ENCODE data around the gene ZNF496. TPM values are rescaled to one million over a fixed set of nuclear protein-coding genes. Genes with fewer than 3 reads are reported as not detected.

Gene ZNF496
- total and polyA plus RNA-seq, 2 of the 13 experiments (the other 11 are each of a cell fraction or from before 2014, with no cell fraction given): 14.8 to 18.6 TPM

DNA sequence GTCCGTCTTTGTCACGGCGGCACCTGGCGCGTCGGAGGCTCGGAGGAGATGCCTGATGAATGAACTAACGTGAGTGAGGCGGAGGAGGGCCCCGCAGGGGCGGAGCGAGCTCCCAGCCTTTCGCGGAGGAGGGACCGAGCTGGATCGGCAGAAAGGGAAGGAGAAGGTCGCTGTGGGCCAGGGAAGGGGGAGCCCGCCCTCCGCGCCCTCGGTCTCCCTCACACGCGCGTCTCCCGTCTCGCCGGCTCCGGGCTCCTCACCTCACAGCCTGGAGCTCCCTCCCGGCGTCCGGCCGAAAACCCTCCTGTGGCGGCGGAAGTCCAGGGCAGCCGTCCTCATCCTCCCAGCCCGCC is 519 bp downstream of the ZNF496 start (continued):
- TF ChIP-seq ZNF782 (CRISPR knock-in tag; IDR thresholded peaks at IDR 0.05; ENCODE audit: borderline replicate concordance): 0 out of 2 replicates have a peak, but pooled peaks have one; percentile 33
- no peak for TF ChIP-seq REXO4 (CRISPR knock-in tag; IDR thresholded peaks at IDR 0.05; ENCODE audit: borderline replicate concordance)
- TF ChIP-seq, protein P1, sequence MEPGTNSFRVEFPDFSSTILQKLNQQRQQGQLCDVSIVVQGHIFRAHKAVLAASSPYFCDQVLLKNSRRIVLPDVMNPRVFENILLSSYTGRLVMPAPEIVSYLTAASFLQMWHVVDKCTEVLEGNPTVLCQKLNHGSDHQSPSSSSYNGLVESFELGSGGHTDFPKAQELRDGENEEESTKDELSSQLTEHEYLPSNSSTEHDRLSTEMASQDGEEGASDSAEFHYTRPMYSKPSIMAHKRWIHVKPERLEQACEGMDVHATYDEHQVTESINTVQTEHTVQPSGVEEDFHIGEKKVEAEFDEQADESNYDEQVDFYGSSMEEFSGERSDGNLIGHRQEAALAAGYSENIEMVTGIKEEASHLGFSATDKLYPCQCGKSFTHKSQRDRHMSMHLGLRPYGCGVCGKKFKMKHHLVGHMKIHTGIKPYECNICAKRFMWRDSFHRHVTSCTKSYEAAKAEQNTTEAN (CRISPR knock-in tag; conservative IDR thresholded peaks at IDR 0.05): no peak
- no peak for TF ChIP-seq CCAR2 (optimal IDR thresholded peaks at IDR 0.05; ENCODE audit: low read depth, low read length)
- peak; percentile 36; the same call in 1 of the 2 replicates for TF ChIP-seq MTA1 (CRISPR knock-in tag; IDR thresholded peaks at IDR 0.05; ENCODE audit: borderline replicate concordance)
- TF ChIP-seq, protein P2, sequence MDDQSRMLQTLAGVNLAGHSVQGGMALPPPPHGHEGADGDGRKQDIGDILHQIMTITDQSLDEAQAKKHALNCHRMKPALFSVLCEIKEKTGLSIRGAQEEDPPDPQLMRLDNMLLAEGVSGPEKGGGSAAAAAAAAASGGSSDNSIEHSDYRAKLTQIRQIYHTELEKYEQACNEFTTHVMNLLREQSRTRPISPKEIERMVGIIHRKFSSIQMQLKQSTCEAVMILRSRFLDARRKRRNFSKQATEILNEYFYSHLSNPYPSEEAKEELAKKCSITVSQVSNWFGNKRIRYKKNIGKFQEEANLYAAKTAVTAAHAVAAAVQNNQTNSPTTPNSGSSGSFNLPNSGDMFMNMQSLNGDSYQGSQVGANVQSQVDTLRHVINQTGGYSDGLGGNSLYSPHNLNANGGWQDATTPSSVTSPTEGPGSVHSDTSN (CRISPR knock-in tag; IDR thresholded peaks at IDR 0.05; ENCODE audit: borderline replicate concordance): no peak
- no peak for TF ChIP-seq ZC3H4 (CRISPR knock-in tag; IDR thresholded peaks at IDR 0.05; ENCODE audit: borderline replicate concordance)
- no peak for TF ChIP-seq ZFAT (CRISPR knock-in tag; conservative IDR thresholded peaks at IDR 0.05)
- TF ChIP-seq, protein P3, sequence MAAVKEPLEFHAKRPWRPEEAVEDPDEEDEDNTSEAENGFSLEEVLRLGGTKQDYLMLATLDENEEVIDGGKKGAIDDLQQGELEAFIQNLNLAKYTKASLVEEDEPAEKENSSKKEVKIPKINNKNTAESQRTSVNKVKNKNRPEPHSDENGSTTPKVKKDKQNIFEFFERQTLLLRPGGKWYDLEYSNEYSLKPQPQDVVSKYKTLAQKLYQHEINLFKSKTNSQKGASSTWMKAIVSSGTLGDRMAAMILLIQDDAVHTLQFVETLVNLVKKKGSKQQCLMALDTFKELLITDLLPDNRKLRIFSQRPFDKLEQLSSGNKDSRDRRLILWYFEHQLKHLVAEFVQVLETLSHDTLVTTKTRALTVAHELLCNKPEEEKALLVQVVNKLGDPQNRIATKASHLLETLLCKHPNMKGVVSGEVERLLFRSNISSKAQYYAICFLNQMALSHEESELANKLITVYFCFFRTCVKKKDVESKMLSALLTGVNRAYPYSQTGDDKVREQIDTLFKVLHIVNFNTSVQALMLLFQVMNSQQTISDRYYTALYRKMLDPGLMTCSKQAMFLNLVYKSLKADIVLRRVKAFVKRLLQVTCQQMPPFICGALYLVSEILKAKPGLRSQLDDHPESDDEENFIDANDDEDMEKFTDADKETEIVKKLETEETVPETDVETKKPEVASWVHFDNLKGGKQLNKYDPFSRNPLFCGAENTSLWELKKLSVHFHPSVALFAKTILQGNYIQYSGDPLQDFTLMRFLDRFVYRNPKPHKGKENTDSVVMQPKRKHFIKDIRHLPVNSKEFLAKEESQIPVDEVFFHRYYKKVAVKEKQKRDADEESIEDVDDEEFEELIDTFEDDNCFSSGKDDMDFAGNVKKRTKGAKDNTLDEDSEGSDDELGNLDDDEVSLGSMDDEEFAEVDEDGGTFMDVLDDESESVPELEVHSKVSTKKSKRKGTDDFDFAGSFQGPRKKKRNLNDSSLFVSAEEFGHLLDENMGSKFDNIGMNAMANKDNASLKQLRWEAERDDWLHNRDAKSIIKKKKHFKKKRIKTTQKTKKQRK (IDR thresholded peaks at IDR 0.05; ENCODE audit: low read length): no peak
- no peak for TF ChIP-seq CENPT (CRISPR knock-in tag; IDR thresholded peaks at IDR 0.05; ENCODE audit: low read depth)
- no peak for TF ChIP-seq ZNF343 (CRISPR knock-in tag; IDR thresholded peaks at IDR 0.05)
- TF ChIP-seq MAZ (IDR thresholded peaks at IDR 0.05; ENCODE audit: borderline replicate concordance, low read depth, low read length): no peak
- no peak for TF ChIP-seq MAZ (CRISPR knock-in tag; IDR thresholded peaks at IDR 0.05; ENCODE audit: low read depth)
- TF ChIP-seq ZNF350 (CRISPR knock-in tag; IDR thresholded peaks at IDR 0.05; ENCODE audit: borderline replicate concordance, low read depth): 0 out of 2 replicates have a peak, but pooled peaks have one; percentile 35
- TF ChIP-seq GLI4 (CRISPR knock-in tag; IDR thresholded peaks at IDR 0.05; ENCODE audit: borderline replicate concordance): peak; percentile 70; the same call in 1 of the 2 replicates
- TF ChIP-seq ZNF670 (CRISPR knock-in tag; IDR thresholded peaks at IDR 0.05; ENCODE audit: borderline replicate concordance): no peak
- TF ChIP-seq ZNF230 (CRISPR knock-in tag; IDR thresholded peaks at IDR 0.05): no peak
- TF ChIP-seq SOX6 (IDR thresholded peaks at IDR 0.05): no peak
- TF ChIP-seq SOX6 (CRISPR knock-in tag; IDR thresholded peaks at IDR 0.05): 0 out of 2 replicates have a peak, but pooled peaks have one; percentile 13
- no peak for TF ChIP-seq ZNF605 (CRISPR knock-in tag; IDR thresholded peaks at IDR 0.05)
- no peak; the same call in 1 of the 2 replicates for TF ChIP-seq ZNF547 (CRISPR knock-in tag; IDR thresholded peaks at IDR 0.05)
- no peak for TF ChIP-seq FOSL2 (CRISPR knock-in tag; IDR thresholded peaks at IDR 0.05)
- no peak; the same call in 1 of the 2 replicates for TF ChIP-seq DMAP1 (CRISPR knock-in tag; IDR thresholded peaks at IDR 0.05)
- TF ChIP-seq NFATC3 (CRISPR knock-in tag; IDR thresholded peaks at IDR 0.05): no peak
- TF ChIP-seq BORCS8-MEF2B (CRISPR knock-in tag; IDR thresholded peaks at IDR 0.05): no peak
- peak; percentile 57; the same call in 1 of the 2 replicates for TF ChIP-seq ZNF263 (CRISPR knock-in tag; IDR thresholded peaks at IDR 0.05)
- no peak for TF ChIP-seq MYC (CRISPR knock-in tag; IDR thresholded peaks at IDR 0.05; ENCODE audit: borderline replicate concordance)
